Kidney glomerular epithelial cell (primary cell): ENCODE results near the gene USH1C.

Experiments
- DNase-seq: peaks from one replicate; lab custom pipeline; 2025; lab: John Stamatoyannopoulos, UW

Gene USH1C

GRCh38 chr11:17472467-17472866 lies 71.7 kb downstream of the USH1C start:
- DNase-seq = no peak

- DNase-seq = no peak
Measured at GRCh38 chr11:17471501-17471900, 72.7 kb downstream of the USH1C start.

DNA sequence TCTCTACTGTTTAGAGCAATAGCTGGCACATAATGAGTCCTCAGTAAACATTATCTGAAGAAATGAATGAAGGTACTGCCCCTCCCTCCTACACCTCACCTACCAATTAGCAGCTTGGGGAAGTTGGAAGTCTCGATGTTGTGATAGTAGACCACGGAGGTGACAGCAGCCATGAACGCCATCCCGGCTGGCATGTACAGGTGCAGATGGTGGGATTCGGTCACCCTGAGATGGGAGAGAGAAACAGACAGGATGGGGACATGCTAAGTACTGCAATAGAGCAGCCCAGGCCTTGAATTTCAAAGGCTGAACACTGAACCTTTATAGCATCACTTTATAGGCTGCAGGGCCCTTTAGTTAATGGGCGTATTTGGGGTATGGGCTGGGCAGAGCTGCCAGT lies 74.2 kb downstream of the USH1C start:
- no peak for DNase-seq

DNA sequence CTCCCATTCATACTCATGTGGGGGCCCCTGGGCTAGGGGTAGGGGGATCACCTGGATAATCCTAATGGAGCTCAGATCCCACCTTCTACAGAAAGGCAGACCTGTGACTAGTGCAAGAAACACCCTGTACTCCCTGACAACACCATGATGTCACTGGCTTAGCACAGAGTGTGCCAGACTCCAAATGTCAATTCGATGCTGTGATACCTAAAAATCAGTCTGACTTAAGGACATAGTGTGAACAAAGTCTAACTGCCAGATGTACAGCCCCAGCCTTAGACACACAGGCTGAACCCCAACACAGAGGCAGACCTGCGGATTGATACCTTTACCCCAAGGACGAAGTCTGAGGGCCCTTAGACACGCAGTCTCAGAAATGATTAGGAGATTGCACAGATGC lies 76.1 kb downstream of the USH1C start:
- DNase-seq = no peak

DNA sequence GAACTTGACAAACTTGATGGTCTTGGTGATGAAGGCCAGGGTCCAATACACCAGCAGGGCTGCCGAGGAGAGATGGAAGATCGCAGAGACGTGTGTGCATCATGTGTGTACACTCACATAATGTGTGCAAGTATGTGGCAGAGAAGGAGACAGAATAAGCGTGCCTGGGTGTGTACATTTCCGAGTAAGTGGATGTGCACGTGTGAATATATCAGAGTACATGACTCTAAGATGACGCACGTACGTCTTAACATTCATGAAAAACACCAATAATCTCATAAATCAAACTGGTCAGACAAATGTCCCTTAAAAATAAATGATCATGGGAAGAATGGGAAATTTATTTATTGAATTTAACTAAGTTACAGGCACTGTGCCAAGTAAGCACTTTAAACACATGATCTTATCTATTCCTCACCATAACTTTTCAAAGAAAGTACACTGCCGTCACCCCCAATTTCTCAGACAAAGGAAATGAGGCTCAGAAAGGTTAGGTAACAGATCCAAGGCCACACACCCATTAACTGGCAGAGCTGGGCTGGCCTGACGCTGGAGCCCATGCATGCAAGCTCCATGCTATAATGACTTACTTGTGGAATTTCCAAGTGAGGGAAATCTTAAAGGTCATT lies 80.6 kb downstream of the USH1C start:
- DNase-seq = no peak

GRCh38 chr11:17462940-17463339 lies 81.3 kb downstream of the USH1C start:
- no peak for DNase-seq

DNA sequence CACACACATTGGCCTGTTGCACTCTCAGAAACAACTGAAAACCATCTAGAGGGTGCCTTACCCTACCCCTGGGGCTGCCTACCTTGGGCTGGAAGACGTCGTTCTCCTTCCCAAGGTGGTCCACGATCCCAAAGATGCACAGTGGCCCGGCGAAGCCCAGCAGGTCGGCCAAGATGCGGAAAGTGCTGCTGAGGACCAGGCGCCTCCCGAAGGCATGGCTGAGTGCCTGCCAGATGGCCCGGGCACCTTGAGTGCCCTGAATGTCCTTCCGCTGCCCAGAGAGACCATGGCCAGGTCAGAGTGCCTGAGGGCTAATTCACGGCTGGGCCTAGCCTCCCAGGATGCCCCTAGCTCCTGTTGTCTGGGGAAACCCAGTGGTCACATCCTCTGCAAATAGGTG lies 83.8 kb downstream of the USH1C start:
- no peak for DNase-seq

GRCh38 chr11:17459236-17459896 lies 84.8 kb downstream of the USH1C start:
- no peak for DNase-seq

DNA sequence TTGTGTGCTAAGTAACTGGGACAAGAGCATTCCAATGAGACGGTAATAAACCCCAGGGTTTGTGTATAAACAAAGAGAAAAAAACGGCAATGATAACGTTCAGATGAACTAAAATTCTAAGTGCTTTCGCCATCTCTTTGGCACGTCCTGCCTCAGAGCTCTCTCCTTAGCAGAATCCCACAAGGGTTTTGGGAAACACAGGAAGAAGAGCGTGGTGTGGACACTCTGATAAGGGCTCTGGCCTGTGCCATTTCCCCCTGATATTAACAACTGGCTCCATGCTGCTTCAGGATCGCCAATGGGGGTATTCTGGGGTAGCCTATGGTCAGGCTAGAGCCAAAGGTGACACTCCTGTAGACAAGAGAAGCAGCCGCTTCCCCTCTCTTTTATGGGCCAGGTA lies 85.9 kb downstream of the USH1C start:
- DNase-seq = no peak

GRCh38 chr11:17457396-17458173 lies 86.6 kb downstream of the USH1C start:
- DNase-seq = no peak

GRCh38 chr11:17452668-17453067 lies 91.5 kb downstream of the USH1C start:
- no peak for DNase-seq

GRCh38 chr11:17449158-17449557 lies 95.1 kb downstream of the USH1C start:
- DNase-seq = no peak

- DNase-seq = no peak
Measured at GRCh38 chr11:17446482-17446881, 97.7 kb downstream of the USH1C start.

- no peak for DNase-seq
Measured at GRCh38 chr11:17445240-17445795, 98.9 kb downstream of the USH1C start.

GRCh38 chr11:17443926-17444690 lies 100.1 kb downstream of the USH1C start:
- no peak for DNase-seq
